ENCODE data around the gene NADK2.

The NADK2 gene

GRCh38 chr5:36277521-36278176, 35.9 kb upstream of the NADK2 start:
- Histone ChIP-seq H3K36me3 (no peaks in the 10 kb centered on the region), H3K9me3 (no peaks in the 10 kb centered on the region), H3K4me3 (ENCODE audit: low read depth in 1 of 2, low read length in 1 of 2) (no peak overlapping the region), H3K27me3 (no peaks in the 10 kb centered on the region), H3K4me1 (ENCODE audit: control insufficient read depth in 1 of 2, insufficient read depth in 1 of 2, low read depth in 1 of 2, low read length in 1 of 2) (peaks cover 0 to 9% of the 10 kb centered on the region in 2 experiments), H3K27ac (no peak overlapping the region)
- no peak for TF ChIP-seq CTCF (IDR thresholded peaks at IDR 0.05)

- no peak for TF ChIP-seq CTCF (IDR thresholded peaks at IDR 0.05)
- no peaks in the 10 kb centered on the region for H3K27me3 ChIP-seq
- H3K27ac ChIP-seq: no peak overlapping the region
- peaks cover 0 to 9% of the 10 kb centered on the region in 2 experiments for H3K4me1 ChIP-seq (ENCODE audit: control insufficient read depth in 1 of 2, insufficient read depth in 1 of 2, low read depth in 1 of 2, low read length in 1 of 2)
- H3K9me3 ChIP-seq: no peaks in the 10 kb centered on the region
- H3K36me3 ChIP-seq: no peaks in the 10 kb centered on the region
- no peak overlapping the region for H3K4me3 ChIP-seq (ENCODE audit: low read depth in 1 of 2, low read length in 1 of 2)
These were observed 35.1 kb upstream of the NADK2 start for GRCh38 chr5:36276864-36277263.

- no peaks in the 10 kb centered on the region for H3K27me3 ChIP-seq
- H3K4me1 ChIP-seq (ENCODE audit: control insufficient read depth in 1 of 2, insufficient read depth in 1 of 2, low read depth in 1 of 2, low read length in 1 of 2): peaks cover 0 to 9% of the 10 kb centered on the region in 2 experiments
- no peak overlapping the region for H3K4me3 ChIP-seq (ENCODE audit: low read depth in 1 of 2, low read length in 1 of 2)
- no peaks in the 10 kb centered on the region for H3K9me3 ChIP-seq
- TF ChIP-seq CTCF (IDR thresholded peaks at IDR 0.05): no peak
- peak overlapping the region; percentile 30 for H3K27ac ChIP-seq
- H3K36me3 ChIP-seq: no peaks in the 10 kb centered on the region
These were observed 32.2 kb upstream of the NADK2 start for GRCh38 chr5:36273809-36274526.

- H3K4me3 ChIP-seq (ENCODE audit: low read depth in 1 of 2, low read length in 1 of 2): no peak overlapping the region
- H3K9me3 ChIP-seq: no peaks in the 10 kb centered on the region
- H3K4me1 ChIP-seq (ENCODE audit: control insufficient read depth in 1 of 2, insufficient read depth in 1 of 2, low read depth in 1 of 2, low read length in 1 of 2): peaks cover 0 to 9% of the 10 kb centered on the region in 2 experiments
- H3K27ac ChIP-seq: no peak overlapping the region
- TF ChIP-seq CTCF (IDR thresholded peaks at IDR 0.05): no peak
- no peaks in the 10 kb centered on the region for H3K36me3 ChIP-seq
- H3K27me3 ChIP-seq: no peaks in the 10 kb centered on the region
These were observed 30.5 kb upstream of the NADK2 start for GRCh38 chr5:36272136-36272690.

GRCh38 chr5:36270876-36271575, 29.3 kb upstream of the NADK2 start:
- H3K9me3 ChIP-seq: no peaks in the 10 kb centered on the region
- peaks cover 0 to 9% of the 10 kb centered on the region in 2 experiments for H3K4me1 ChIP-seq (ENCODE audit: control insufficient read depth in 1 of 2, insufficient read depth in 1 of 2, low read depth in 1 of 2, low read length in 1 of 2)
- H3K27ac ChIP-seq: no peak overlapping the region
- H3K36me3 ChIP-seq: no peaks in the 10 kb centered on the region
- no peak overlapping the region for H3K4me3 ChIP-seq (ENCODE audit: low read depth in 1 of 2, low read length in 1 of 2)
- no peak for TF ChIP-seq CTCF (IDR thresholded peaks at IDR 0.05)
- no peaks in the 10 kb centered on the region for H3K27me3 ChIP-seq
